NCI-H146 treated with DMSO at 0.1 percent for 48 hours (cell line): Measurements from ENCODE around the gene AK8.

ENCODE experiments used
- DNase-seq: peaks from one replicate; lab custom pipeline; 2025; ENCODE audit not compliant: unreplicated experiment; lab: John Stamatoyannopoulos, UW

Gene AK8, protein sequence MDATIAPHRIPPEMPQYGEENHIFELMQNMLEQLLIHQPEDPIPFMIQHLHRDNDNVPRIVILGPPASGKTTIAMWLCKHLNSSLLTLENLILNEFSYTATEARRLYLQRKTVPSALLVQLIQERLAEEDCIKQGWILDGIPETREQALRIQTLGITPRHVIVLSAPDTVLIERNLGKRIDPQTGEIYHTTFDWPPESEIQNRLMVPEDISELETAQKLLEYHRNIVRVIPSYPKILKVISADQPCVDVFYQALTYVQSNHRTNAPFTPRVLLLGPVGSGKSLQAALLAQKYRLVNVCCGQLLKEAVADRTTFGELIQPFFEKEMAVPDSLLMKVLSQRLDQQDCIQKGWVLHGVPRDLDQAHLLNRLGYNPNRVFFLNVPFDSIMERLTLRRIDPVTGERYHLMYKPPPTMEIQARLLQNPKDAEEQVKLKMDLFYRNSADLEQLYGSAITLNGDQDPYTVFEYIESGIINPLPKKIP

DNA sequence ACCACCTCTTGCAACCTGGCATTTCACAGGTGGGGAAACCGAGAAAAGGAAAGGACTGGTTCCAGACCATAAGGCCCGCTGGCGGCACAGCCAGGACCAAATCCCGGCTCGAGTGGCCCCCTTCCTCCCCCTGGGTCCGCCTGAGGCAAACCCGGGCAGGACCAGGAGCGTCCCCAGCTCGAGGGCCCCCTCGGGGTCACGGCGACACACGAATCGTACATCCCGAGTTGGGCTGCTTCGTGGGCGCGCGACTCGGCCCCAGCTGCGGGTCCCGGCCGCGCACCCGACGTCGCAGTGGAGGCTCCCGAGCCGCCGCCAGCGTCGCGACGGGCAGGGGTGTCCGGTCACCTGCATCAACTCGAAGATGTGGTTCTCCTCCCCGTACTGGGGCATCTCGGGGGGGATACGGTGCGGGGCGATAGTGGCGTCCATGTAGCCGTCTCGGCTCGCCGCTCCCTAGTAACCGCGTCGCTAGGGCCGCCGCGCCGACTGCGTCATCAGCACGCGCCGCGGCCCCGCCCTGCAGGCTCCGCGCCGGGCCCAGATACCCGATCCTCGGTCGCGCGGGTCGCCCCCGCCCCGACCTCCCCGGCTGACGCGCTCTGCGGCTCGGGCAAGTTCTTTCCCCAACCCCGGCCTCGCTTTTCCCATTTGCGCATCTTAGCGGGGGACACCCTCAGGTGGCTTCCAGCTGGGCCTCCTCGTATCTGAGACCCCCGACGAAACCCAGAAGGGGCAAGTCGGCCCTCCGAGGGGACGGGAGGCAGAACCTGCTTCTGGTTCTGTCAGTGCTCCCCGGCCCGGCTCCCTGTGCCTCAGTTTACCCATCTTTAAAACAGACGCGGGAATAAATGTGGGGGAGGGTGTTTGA lies at the start of gene AK8:
TSS of gene AK8 (minus strand) at position 461 of the 871 bp plus-strand sequence. CDS start at position 432, 29 bp downstream.
- DNase-seq: no peak

GRCh38 chr9:132927704-132928103 lies 49.6 kb upstream of the AK8 start:
- DNase-seq: no peak

DNA sequence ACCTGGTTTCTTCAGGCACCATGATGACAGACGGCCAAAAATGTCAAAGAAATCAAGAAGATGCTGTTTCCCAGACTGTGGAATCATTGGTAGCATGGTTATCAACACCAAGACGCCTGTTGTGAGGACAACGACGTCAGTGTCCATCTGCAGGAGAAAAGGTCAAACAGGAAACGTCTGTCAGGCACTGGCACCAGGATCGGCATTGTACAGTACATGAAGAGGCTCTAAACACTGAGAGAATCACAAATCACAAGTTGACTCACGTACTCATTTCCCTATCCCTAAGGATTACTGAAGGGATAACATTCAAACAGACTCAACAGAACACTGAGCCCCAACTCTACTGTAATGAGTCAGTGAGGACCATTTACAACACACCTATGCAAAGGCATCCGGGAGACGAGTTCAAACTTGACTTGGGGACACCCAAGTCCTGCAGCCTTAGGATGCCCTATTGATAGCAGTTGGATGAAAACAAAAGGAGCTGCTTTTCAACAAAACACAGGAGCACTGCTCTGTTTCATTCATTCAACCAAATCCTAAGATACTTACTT lies 45.3 kb upstream of the AK8 start:
- no peak for DNase-seq

GRCh38 chr9:132919614-132920268 lies 41.7 kb upstream of the AK8 start:
- no peak for DNase-seq

DNA sequence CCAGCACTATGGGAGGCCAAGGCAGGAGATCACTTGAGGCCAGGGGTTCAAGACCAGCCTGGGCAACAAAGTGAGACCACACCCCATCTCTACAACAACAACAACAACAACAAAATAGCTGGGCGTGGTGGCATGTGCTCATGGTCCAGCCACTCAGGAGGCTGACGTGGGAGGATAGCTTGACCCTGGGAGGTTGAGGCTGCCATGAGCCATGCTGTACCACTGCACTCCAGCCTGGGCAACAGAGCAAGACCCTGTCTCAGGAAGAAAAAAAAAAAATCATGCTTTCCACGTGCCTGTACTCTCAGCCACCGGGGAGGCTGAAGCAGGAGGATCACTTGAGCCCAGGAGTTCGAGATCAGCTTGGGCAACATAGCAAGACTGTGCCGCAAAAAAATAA lies 36.8 kb upstream of the AK8 start:
- no peak for DNase-seq

GRCh38 chr9:132912131-132912530 lies 34.0 kb upstream of the AK8 start:
- no peak for DNase-seq

DNA sequence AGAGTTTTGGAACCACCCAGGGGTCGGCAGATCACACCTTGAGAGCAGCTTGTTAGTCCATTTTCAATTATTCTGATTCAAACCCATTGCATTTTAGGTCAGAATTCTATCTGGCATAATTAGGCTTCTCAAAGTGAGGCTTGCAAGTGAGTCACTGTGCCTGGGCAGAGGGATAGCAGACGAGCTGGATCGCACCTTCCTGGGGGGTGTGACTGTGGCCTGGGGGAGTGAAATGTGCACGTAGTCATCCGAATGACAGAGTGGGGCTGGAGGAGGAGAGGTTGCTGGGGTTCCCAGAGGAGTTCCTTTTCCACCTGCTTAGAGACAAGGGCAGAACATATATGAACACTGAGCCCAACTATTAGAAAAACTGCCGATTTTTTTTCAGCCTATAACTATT lies 32.3 kb upstream of the AK8 start:
- no peak for DNase-seq

DNA sequence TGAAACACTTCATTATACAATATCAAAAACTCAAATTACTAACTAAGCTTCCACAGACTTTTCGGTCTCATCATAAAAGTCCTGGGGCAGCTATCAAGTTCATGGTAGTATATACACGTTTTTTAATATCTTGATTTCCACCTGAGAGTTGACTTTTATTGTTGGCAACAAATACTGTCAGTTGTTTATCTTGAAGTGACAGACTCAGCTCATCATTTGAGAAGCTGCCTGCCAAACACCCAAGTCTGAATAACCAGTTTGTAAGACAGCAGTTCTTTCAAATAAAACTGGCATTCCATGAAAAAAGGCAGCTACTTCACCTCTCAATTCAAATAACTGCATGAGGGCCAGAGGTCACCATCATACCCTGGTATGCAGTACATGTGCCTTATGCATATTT lies 31.2 kb upstream of the AK8 start:
- DNase-seq: no peak

DNA sequence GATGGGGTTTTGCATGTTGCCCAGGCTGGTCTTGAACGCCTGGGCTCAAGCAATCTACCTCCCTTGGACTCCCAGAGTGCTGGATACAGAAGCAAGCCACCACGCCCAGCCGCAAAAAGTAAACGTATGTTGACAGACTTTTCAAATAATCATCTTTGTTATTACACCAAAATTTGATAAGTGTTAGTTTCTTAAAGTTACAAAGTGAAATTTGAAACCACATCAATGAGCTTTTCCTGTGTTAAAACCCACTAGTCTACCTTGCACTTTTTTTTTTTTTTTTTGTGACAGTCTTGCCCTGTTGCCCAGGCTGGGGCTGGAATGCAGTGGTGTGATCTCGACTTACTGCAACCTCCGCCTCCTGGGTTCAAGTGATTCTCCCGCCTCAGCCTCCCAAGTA lies 30.6 kb upstream of the AK8 start:
- DNase-seq: no peak

DNA sequence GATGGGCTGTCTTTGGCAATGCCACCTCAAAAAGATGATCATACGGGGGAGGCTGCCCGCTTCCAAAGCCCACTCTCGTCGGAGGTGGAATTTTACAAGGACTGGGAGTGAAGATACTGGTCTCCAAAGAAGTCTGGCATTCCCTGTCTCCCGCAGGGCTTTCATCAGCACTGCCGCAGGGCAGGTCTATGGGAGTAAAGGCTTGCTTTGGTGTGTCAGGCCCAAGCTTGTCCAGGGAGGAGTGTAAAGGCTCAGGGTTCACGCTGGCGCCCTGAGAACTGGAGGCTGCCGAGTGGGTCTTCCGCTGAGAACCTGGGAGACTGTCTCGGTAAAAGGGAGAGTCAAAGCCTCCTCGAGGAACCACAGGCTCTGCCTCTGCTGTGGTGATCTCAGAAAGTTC lies 27.6 kb upstream of the AK8 start:
- DNase-seq: no peak

DNA sequence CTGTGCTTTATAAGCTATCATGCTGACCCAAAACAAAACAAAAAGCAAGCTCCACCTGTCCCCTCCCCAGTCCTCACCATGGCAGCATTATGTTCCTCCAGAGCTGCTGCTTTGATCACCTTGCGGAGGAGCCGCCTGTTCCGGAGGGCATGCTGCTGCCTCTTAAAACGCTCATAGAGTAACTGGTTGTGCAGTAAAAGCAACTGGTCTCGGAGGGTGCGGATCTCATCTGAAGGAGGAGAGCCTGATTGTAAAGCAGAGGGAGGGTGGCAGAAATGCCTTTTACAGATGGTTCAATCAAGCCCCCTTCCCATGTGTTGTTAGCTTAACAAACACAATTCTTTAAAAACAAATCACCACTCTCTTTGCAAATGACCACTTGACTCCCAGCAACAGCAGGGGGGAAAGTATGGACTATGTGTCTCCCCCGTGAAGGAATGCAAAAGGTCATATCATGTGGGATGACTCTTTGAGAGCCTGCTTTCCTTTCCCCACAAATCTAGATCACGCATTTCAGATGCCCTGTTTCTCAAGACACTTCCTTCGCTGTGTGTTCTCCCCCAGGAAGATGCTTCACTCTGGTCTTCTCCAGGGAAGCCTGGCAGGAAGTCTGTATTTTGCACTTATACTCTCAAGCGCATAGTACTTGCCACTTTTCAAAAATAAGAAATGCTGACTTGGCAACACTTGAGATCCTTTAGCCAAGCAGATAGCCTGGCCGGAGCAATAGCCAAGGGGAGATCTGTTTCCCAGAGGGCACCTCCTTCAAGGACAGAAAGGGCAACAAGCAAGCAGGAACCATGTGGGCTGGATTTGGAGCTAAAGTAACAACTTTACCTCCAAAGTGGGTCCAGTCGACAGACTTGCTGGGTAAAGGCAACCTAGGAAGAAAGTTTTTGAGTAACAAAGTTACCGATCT lies 25.7 kb upstream of the AK8 start:
- no peak for DNase-seq

DNA sequence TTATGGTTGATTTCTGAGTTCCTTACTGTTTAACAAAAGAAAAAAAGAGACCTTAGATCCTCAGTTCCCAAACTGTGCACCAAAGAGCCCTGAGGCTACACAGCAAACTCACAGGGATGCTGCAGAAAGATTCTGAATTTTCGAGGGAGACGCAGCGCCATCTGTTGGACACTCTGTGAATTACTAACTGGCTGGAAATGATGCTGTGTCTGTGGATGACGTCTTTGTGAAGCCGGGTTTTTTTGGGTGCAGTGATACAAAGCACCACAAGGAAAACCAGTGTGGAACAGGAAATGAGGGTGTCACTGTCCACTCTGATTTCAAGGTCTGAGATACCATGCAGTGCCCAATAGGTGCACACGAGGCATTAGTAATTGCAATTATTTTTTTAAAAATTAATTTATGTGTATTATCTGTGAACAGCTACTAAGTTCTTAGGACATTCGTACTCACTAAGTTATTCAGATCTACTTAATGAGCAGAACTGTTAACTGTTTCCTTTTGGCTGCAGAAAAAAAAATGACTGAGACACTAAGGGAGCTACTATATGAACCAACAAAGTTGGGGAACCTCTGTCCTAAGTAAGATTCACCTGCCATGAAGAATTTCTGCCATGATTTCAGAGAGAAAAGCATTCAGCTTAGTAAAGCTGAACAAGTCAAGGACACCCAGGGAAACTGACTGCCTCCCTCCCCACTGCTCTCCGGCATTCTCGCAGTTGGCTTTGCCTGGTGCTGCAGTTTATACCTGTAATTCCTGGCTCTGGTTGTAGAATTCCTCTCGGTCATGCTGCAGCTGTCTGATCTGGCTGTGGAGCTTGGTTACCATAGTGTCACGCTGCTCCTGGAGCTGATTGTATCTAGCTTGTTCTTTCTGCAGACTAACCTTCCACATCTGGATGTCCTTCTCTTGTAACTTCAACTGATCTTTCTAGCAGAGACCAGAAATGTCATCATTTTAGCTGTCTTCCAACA lies 24.1 kb upstream of the AK8 start:
- DNase-seq: peak; percentile 8

DNA sequence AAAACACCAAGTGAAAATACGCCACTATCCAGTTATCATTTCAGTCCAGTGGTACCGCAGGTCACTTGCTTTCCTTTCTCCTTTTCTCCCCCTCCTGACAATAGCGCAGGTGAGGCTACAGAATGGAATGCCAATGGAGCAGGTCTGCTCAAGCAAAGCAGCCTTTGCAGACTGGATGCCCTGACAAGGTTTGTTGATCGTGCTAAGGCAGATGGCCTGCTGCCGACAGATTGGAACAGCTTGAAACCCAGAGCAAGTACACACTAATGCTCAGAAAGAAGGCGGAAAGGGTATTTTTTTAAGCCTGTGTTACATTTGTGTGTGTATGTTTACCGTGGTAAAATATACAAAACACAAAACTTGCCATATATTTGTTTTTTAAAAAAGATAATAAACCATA lies 20.0 kb upstream of the AK8 start:
- DNase-seq: no peak

GRCh38 chr9:132896906-132897305 lies 18.8 kb upstream of the AK8 start:
- no peak for DNase-seq

DNA sequence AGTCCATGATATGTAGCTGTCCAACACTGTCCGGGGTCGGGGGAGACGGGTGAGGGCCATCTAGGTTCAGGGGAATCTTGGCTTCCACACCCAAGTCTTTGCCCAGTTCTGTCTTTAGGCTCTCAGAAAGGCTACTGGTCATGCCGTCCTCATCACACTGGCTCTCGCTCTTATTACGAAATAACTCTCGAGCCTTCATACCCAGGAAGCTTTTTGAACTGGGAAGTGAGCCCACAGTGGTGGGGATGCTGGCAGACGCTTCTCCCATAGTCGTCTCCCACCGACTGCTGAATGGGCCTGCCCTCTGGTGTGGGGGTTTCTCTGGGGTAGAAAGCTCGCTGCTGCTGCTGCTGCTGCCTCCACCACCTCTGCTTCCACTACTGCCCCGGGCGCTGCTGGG lies 18.2 kb upstream of the AK8 start:
- DNase-seq: no peak

GRCh38 chr9:132894862-132895835 lies 17.1 kb upstream of the AK8 start:
- DNase-seq: no peak

DNA sequence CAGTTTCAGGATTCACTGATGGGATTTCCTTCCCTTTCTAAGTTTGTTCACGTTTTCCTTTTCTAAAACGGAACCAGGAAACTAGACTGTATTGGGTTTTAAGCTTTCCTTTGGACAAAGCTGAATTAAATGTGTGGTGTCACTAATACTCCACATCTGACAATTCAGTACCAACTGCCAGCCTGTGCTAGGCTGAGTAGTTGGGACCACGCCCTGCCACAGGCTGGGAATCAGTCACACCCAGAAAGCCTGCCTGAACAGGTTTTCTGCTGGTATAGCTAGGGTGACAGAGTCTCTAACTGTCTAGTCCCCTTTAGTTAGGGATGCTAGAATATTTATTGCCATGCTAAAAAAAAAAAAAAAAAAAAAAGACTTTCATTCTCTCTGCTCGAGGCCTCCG lies 16.3 kb upstream of the AK8 start:
- DNase-seq: no peak

DNA sequence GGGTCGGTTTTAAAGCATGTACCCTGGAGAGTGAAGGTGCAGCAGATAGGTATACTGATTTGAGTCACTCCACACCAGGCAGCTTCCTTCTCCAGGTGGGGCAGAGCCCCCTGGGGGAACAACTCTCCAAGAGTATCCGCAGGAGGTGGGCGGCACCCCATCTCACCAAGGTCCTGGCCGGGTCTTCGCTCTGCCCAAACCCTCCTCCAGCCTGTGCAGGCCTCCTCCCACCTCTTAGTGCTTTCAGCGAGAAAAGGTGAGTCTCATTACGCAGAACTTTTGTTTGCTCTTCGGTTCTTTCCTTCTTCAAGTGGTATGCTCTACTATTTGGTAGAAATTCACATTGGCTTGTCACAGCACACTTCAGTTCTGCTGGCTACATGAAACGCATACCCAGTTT lies 14.3 kb upstream of the AK8 start:
- no peak for DNase-seq
